ENCODE measurements around the gene BCAP29.

Gene BCAP29

DNA sequence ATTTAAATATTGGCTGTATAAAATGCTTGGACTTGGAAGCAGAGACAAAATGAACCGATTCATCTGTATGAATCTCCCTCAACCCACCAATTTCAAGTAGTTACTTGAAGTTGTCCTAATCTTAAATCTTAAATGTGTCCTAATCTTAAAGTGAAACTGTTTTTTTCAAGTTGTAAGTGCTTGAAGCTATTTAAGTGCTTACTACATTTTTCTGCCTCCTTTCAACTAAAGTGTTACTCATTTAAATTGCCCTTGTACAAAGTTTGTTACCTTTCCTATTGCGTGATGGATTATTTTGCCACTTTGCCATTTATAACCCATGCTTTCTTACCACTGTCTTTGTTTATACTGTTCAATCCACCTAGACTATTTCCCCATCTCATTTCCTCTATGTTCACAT lies 2.8 kb downstream of the BCAP29 start:
- DNase-seq: no peak

DNA sequence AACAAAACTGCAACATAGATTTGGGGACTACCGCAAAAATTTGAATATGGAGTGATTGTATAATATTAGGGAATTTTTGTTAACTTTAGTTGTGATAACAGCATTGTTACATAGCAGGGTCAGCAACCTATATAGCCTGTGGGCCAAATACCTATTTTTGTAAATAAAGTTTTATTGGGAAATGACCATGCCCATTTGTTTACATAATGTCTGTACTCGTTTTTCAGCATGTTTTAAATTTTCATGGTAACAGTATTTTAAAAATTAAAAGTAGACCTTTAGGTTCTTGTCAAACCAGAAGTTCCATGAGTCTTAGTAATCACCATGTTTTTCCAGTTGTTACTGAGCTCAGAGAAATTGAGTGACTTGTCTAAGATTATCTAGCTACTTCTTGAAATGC lies 4.7 kb downstream of the BCAP29 start:
- no peak for DNase-seq

DNA sequence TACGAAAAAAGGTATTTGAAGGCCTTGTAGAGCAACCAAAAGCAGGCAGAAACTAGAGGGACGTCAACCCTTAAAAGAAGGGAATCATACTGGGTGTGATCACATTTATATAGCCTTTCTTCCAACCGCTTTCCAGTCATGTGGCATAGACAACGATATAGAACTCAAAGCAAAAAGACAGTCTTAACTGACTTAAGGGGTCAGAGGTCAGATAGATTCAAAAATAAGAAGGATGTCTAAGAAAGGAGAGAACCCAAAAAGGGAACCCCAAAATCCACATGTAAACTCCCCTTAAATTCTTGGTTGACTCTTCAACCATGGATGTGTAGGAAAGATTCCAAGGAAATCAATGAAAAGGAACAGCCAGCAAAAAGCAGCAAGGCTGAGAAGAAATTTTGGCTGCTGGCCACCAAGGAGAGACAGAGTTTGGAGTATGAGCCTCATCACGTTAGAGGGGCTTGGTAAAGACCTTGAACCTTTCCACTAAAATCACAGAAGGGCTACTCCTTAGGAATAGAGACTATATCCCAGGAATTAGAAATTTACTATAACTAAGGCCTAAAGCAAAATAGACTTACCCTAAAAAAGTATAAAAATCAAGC lies 8.6 kb downstream of the BCAP29 start:
- DNase-seq: no peak

DNA sequence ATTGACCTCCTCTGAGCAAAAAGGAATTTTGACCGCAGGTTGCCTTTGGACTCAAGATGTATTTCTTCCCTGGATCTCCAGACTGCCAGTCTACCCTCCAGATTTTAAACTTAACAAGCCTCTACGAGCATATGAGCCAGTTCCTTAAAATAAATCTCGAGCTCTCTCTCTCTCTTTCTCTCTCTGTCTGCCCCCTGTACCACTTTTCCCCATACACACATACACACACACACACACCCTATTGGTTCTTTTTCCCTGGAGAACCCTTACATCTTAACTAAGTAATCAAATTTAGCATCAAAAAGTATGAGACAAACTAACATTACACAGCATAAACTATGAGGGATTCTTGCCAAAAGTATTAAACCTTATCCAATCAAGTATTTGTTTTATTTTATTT lies 11.4 kb downstream of the BCAP29 start:
- DNase-seq: no peak

DNA sequence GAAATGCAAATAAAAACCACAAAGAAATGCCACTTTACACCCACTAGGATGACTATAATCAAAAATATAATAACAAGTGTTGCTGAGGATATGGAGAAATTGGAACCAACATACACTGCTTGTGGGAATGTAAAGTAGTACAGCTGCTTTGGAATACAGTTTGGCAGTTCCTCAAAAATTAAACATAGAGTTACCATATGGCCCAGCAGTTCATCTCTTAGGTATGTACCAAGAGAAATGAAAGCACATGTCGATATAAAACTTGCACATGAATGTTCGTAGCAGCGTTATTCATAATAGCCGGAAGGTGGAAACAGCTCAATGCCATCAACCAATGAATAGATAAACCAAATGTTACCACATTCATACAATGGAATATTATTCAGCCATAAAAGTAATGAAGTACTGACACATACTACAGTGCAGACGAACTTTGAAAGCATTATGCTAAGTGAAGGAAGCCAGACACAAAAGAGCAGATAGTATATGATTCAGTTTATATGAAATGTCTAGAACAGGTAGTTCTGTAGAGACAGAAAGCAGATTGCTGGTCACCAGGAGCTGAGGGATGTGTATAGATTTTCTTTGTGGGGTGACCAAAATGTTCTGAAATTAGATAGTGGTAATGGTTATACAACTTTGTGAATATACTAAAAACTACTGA lies 12.4 kb downstream of the BCAP29 start:
- DNase-seq: no peak

DNA sequence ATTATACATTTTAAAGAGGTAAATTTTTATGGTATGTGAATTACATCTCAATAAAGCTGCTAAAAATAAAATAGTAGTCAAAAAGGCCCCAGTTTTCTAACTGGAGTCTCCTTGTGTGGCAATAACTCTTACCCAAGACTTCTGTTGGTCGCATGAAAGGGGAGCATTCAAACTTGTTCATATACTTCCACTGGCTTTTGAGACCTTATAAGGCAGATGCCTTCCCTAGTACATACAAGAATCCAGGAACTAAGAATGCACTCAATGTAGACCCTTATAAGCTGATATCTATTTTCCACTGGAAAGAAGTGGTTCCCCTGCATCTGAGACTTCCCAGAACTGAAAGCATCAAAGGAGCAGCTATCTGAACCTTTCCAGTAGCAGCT lies 13.0 kb downstream of the BCAP29 start:
- DNase-seq: no peak

DNA sequence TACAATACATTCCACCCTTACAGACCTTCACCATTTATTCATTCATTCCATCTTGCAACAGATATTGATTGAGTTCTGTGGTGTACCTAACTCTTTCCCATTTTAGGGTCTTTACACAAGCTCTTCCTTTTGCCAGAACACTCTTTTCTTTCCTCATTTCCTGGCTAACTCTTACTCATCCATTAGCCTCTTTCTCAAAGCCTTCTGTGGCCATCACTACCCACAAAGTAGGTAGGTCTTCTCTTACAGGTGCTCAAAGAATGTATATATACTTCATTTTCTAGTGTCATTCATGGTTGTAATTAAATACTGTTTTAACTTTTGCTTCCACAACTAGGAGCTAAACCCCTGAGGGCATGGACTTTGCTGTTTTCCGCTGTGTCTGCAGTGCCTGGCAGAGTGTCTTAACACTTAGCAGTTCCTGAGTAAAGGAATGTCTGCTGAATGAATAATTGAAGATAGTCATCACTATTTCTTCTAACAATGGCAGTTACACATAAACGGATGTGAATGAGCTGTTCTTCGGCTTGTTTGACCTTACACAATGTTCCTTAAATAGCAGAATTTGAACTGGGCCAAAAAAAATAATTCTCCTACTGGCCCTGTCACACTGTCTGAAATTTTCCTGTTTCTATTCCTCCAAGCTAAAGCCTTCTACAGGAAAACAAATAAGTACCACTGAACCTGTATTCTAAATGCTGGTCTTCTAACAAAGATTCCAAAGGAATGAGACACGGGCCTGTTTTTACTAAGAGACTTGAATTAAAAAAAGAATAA lies 15.1 kb downstream of the BCAP29 start:
- DNase-seq: no peak

DNA sequence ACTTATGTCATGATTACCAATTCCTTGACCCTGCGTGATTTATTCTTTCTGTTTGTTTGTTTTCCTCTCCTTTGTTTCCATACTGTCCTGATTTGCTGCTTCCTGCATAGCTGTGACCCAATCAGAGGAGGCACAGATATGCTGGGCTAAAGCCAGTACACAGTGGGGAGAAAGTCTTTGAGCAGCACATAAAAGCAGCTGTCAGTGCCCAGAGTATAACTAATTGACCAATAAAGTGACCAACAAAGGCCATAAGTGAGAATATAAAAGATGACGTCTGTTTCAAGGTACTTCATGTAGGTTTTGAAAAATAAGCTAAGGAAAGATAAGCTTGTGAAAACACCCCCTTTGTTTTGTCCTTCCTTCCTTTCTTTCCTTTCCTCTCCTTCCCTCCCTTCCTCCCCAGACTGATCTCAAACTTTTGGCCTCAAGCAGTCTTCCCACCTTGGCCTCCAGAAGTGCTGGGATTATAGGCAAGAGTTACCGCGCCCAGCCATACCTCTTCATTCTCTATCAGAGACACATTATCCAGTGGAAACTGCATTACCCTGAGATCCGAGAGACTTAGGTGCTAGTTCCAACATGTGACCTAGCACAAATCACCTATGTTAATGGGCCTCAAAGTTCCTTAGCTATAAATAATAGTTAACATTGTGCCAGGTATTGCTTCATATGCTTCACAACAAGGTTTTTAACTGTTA lies 17.0 kb downstream of the BCAP29 start:
- DNase-seq: no peak

DNA sequence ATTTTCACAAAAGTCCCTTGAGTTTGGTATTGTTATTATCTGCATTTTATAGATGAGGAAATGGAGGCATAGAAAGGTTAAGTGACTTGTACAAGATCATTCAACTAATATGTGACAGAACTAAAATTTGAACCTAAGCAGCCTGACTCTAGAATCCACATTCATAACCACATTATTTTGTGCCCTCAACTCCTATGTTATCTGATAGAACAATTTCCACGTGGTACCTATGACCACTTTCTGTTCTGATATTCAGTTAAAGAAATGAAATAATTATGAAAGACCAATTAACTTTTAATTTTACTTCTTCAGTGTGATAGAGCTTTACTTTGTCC lies 17.5 kb downstream of the BCAP29 start:
- no peak for DNase-seq

DNA sequence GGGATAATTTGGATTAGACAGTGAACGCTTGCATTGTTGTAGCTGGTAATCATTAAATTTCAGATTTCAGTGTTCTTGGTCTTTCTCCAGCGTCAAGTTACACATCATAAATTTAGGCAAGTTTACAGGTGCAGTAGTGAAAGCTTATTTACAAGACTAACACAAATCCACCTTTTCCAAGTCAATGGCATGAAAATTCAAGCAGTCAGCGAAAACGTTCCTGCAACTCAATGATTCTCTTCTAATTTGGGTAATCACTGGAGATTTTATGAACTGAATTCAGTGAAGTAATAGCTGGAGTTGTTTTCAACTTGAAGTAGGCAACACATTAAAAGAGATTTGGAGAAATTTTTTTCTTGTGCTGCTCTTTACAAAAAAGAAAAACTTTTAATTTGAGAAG lies 17.9 kb downstream of the BCAP29 start:
- no peak for DNase-seq

DNA sequence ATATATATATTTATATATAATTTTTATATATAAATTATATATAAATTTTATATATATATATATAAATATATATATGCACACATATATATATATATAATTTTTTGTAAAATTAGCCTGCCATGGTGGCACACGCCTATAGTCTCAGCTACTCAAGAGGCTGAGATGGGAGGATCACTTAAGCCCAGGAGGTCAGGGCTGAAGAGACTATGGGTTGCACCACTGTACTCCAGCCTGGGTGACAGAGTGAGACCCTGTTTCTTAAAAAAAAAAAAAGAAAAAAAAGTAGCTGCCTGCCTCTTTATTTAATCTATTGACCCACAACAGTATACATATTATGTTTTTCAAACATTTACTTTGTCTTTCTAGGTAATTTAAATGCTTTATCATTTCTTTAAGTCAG lies 19.2 kb downstream of the BCAP29 start:
- no peak for DNase-seq

DNA sequence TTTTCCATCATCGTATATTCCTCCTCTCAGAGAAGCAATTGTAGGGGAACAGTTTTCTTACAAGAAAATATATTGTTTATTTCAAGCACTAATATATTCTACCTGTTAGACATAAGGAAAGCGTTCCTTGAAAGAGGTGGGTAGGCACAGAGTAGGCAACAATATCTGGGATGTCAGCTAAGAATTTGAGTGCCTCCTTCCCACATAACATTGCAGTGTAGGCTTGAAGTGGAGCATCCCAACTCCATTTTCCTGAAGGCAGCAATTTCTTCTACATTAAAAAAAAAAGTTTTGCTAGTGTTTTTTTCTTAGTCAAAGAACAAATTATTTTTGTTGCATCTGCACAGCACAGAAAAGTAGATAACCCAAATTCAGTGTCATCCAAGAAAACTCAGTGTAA lies 20.8 kb downstream of the BCAP29 start:
- no peak for DNase-seq

DNA sequence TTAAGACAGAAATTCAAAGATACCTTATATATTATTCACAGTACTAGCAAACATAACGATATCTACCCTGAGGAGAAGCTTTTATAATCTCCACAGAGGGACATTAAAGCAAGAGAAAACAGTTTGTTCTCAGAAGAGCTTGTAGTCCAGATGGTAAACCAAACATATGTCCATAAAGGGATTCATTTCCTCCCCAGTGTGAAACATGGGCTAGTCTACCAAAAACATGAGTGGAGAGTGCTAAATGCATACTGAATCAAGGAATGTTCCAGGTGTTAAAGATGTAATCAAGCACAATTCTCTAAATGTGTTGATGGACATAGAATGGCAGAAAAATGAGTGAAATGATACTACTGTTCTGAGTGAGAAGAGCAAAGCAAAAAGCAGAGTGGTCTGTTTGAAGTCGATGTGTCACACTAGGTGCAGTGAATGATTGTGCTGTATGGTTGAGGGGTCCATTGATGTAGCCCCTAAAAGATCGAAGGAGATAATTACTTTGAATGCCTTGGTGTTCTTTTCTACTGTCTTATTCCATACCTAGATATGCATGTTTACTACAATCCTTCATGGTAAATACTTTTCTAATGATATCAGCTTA lies 25.3 kb downstream of the BCAP29 start:
- no peak for DNase-seq

DNA sequence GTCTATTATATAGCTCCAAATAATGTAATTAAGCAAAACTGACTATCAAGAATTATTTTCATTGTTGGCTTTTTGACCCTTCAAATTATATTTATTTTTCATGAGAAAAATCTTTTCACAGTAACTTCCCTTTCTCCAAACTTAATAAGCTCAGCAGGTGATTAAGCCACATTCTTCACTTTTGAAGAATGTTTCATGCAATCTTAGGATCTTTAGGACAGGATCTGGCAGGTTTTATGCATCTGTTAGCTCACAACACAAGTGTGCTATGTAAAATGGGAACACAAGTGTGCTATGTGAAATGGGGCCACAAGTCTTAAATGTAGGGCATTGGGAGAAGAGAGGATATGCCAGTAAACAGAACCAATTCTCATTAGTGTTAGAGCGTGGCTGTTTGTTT lies 26.3 kb downstream of the BCAP29 start:
- no peak for DNase-seq

DNA sequence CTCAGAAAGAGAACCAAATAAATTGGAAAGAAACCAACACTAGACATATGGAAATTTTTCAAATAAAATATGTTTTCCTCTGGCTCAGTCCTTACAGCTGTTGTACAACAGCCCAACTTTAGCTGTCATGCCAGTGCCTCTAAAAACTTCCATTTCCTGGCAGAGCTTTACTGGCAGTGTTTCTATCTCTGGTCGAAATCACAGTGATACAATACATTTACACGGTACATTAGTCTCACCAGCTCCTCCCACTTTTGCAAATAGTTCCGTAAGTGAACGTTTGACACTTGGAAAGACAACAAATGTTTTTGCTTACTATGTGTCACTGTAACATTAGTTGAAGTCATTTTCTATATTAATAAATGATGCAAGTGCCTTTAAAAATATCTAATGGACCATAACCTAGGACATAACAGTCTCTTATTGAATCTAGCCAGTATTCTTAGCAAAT lies 29.8 kb downstream of the BCAP29 start:
- no peak for DNase-seq

DNA sequence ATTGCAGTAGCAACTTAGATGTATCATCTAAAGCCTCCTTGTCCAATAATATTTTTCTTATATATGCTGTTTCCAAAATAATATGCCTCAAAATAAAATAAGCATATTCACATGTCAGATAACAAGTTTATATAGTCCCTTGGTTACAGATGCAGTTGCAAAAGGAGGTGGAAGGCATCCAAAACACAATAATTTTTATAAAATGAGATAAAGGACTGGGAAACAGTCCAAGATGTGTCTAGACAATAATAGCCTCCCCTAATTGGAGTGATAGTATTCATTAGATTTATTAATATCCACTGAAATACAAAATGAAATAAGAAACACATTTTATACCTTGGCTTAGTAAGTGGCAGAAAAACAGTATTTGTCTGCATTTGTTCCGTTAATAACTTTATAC lies 30.3 kb downstream of the BCAP29 start:
- DNase-seq: no peak

DNA sequence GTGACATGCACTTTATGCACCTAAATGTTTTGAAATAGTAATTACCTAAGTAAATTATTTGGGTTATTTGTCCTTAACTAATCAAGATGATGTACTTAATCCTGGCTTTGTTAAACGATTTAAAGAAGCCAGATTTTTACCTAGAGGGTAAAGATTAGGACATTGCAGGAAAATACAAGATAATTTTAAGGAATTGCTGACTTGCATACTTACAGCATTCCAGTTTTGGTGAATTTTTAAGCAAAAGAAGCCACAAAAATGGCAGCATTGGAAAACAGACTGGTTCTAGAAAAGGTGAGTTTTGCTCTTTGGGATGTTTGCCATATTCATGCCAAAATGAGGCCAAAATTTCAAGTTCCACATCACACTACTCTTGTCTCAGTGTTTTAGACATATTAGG lies 33.4 kb downstream of the BCAP29 start:
- DNase-seq: no peak

DNA sequence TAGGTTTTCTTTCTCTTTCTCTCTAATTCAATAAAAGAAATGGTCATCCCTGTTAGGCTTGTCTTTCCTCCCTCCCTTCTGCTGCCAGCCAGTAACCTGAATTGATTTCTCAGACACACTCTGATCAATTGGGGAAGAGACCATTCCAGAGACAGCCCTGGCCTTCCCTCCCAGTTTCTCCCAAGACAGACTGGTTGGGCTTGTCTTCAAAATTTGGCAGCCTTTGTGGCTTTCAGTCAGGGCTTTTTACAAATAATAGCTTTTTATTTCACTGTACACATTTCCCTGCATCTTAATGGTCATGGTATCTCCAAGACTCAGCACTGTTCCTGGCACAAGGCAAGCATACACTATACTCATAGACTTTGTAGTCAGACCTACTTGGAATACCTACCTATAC lies 33.9 kb downstream of the BCAP29 start:
- no peak for DNase-seq

DNA sequence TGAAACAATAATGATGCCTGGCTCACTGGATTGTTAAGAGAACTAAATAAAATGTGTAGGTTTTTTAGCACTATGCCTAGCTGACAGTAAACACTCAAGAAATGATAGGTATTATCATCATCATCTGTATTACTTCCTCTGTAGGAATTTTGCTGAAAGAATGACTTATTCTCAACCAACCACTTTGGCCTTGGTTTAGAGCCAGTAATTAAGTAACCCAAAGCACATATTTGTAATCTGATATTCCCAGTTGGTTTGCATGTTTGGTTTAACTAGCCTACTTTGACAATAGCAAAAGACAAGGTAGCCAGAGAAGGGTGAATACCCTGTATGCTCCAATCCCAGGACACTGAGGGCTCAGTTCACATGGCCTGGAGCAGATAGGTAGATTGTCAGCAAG lies 34.4 kb downstream of the BCAP29 start:
- DNase-seq: no peak

DNA sequence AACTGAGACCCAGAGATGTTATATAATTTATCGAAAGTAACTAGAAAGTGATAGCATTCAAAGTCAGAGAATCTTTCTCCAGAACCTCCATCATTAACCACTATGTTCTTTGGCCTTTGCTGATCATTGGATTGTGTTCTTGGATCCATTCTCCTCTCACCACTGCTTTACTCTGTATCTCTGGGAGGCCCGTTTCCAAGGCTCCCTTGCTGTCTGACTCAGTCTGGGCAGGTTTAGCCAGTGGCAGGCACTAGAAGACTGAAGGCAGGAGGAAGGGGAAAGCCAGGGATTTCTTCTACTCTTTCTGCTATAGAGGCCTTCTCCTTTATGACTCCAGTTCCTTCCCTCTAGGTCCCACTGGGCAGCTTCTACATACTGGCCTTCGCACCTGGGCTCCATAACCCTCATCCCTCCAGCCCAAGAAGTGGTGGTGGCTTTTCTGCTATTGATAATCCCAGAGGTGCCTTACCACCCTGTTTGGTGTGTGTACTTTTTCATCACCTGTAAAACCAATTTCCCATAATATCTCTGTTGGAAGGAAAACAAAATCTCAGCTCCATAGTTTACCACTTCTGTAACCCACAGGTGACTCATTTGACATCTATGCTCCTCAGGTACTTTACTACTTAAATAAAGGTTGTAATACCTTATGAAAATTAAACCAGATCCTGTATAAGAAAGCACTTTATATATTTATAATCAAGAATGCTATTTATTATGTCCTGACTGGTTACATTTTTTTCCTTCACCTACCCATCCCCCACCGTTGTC lies 36.0 kb downstream of the BCAP29 start:
- no peak for DNase-seq

DNA sequence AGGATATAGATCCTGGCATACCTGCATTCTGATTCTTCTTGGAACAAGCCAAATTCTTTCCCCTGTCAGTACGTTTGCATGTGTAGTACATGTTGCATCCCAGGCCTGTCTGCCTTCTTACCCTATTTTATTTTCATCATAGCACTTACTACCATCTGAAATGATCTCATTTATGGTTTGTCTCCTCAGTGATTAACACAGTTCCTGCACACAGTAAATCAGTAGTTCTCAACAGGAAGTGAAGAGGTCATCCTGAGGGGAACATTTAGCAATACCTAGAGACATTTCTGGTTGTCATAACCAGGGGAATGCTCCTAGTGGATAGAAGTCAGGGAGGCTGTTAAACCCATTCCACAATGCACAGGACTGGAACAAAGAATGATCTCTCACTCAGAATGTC lies 42.4 kb downstream of the BCAP29 start:
- peak; percentile 24 to 51 for DNase-seq

DNA sequence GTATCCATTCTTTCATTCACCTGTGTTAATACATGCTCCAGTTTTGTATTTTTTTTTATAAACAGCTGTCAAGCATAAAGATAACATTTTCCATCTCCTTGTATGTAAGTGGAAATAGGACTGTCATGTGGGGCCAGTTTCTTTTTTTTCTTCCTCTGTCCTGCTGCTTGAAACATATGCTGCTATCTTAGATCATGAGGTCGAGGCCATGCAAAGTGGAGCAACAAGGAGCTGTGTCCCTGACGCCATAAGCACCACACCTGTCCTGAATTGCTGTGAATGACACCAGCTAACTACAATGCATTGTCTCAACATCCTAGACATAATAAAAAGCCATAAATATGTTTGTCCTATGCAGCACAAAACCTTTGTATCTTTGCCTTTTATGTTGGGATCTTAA lies 42.8 kb downstream of the BCAP29 start:
- no peak for DNase-seq

DNA sequence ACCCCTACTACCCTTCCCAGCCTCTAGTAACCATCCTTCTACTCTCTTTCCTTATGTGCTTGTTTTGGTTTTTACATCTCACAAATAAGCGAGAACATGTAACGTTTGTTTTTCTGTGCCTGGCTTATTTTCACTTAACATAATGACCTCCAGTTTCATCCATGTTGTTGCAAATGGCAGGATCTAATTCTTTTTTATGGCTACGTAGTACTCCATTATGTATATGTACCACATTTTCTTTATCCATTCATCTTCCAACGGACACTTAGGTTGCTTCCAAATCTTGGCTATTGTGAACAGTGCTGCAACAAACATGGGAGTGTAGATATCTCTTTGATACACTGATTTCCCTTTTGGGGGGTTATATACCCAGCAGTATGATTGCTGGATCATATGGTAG lies 47.0 kb downstream of the BCAP29 start:
- no peak for DNase-seq

Measured in Kasumi-1 (cell line).